Activated naive CD4-positive, alpha-beta T cell treated with anti-CD3 and anti-CD28 coated beads, Interleukin-2, amount 10 ng/mL, durations not matched to agents 7 days and 5 days (primary cell): ENCODE measurements around the gene FAM20A.
"Not testable (repeated sequence)": the region's sequence is repeated elsewhere in the genome, so short reads cannot be mapped to it uniquely, and the experiment has no call there.

ENCODE experiments used
- CTCF ChIA-PET: fragments of 350-600 bp; sonication (Branson Sonifier 250); formaldehyde crosslinking; loops from one replicate; lab custom pipeline; 2021; ENCODE audit warnings: antibody characterized with exemption; lab: Charles Lee
- DNase-seq: peaks from one replicate; pipeline ENCODE4 v3.0.0-alpha.2; 2020
- H3K27ac Mint-ChIP-seq: one replicate; pipeline ENCODE4 v1.8.0; 2021; ENCODE audit warnings: mild to moderate bottlenecking, moderate library complexity, mixed read lengths
- H3K27me3 Mint-ChIP-seq: one replicate; pipeline ENCODE4 v1.8.0; 2021; ENCODE audit warnings: mild to moderate bottlenecking, mixed read lengths
- H3K36me3 Mint-ChIP-seq: one replicate; pipeline ENCODE4 v1.8.0; 2021; ENCODE audit warnings: mixed read lengths
- H3K4me1 Mint-ChIP-seq: one replicate; pipeline ENCODE4 v1.8.0; 2021; ENCODE audit warnings: mixed read lengths
- H3K4me3 Mint-ChIP-seq: one replicate; pipeline ENCODE4 v1.8.0; 2021; ENCODE audit warnings: mild to moderate bottlenecking, moderate library complexity, mixed read lengths
- H3K9me3 Mint-ChIP-seq: one replicate; pipeline ENCODE4 v1.8.0; 2021; ENCODE audit warnings: mixed read lengths

The FAM20A gene

DNA sequence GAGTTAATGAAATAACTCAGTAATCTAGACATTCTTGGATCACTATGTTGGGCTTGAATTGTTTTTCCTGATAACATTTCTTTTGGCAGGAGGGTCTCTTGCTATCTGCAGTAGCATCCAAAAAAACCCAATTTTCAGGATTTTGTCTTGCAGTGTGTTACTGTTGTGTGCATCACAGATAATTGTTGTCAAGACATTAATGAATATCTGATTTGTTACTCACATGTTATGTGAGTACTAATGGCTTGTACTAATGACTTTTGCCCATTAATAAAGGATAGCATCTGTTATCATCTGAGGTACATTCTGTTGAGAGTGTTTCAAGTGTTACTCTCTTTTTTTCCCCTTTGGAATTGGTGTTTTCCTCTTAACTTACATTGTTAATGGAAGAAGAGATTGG is 78.9 kb downstream of the FAM20A start:
- Mint-ChIP-seq H3K4me3 (no peak overlapping the region), H3K9me3 (no peaks in the 10 kb centered on the region), H3K27ac (no peak overlapping the region), H3K27me3 (no peaks in the 10 kb centered on the region), H3K4me1 (peaks cover 11% of the 10 kb centered on the region), H3K36me3 (peaks cover 71% of the 10 kb centered on the region)
- DNase-seq = no peak
- CTCF ChIA-PET = no interaction called here

DNA sequence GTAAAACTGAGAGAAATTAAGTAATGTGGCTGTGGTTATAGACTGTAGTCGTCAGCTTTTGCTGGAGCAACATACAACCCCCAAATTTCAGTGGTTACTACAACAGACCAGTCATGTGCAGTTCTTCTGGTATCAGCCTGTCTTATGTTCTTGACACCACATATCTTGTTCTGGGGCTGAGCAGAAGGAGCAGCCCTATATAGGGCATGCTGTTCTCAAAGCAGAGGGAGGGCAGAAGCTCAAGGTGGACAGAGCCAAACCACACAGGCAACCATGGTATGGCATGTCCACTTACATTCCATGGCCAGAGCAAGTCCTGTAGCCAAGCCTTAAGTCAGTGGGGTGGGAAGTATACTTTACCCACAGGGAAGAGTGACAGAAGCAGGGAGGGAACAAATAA is 81.3 kb downstream of the FAM20A start:
- H3K4me1 Mint-ChIP-seq = peaks cover 24% of the 10 kb centered on the region
- no peak overlapping the region for H3K27ac Mint-ChIP-seq
- peaks cover 68% of the 10 kb centered on the region for H3K36me3 Mint-ChIP-seq
- no peaks in the 10 kb centered on the region for H3K27me3 Mint-ChIP-seq
- CTCF ChIA-PET = interaction anchor here (1.1 kb wide), 1 partner anchor 92 kb away, joined by 3 read pairs; no protein-coding TSS in a partner anchor
- no peaks in the 10 kb centered on the region for H3K9me3 Mint-ChIP-seq
- no peak overlapping the region for H3K4me3 Mint-ChIP-seq
- DNase-seq = no peak

DNA sequence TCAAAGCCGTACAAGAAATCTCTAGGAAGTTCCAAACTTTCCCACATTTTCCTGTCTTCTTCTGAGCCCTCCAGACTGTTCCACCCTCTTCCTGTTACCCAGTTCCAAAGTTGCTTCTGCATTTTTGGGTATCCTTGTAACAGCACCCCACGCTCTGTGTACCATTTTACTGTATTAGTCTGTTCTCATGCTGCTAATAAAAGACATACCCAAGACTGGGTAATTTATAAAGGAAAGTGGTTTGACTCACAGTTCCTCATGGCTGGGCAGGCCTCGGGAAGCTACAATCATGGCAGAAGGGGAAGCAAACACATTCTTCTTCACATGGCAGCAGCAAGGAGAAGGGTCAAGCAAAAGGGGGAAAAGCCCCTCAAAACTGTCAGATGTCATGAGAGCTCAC is 82.1 kb downstream of the FAM20A start:
- CTCF ChIA-PET = interaction anchor here (1.1 kb wide), 1 partner anchor 93 kb away, joined by 3 read pairs; no protein-coding TSS in a partner anchor
- H3K27me3 Mint-ChIP-seq, DNase-seq, H3K9me3 Mint-ChIP-seq, H3K4me3 Mint-ChIP-seq, H3K27ac Mint-ChIP-seq: not testable (repeated sequence)
- Mint-ChIP-seq H3K36me3 (peaks cover 63% of the 10 kb centered on the region), H3K4me1 (peaks cover 32% of the 10 kb centered on the region)

- no peak overlapping the region for H3K4me3 Mint-ChIP-seq
- H3K27me3 Mint-ChIP-seq = no peaks in the 10 kb centered on the region
- peaks cover 40% of the 10 kb centered on the region for H3K4me1 Mint-ChIP-seq
- H3K27ac Mint-ChIP-seq = no peak overlapping the region
- DNase-seq = no peak
- no peaks in the 10 kb centered on the region for H3K9me3 Mint-ChIP-seq
- H3K36me3 Mint-ChIP-seq = peaks cover 62% of the 10 kb centered on the region
- CTCF ChIA-PET = no interaction called here
Measured at GRCh38 chr17:68518063-68518815, 82.9 kb downstream of the FAM20A start.

- CTCF ChIA-PET = not testable (repeated sequence)
- H3K36me3 Mint-ChIP-seq = peaks cover 59% of the 10 kb centered on the region
Measured at GRCh38 chr17:68517605-68518004, 83.6 kb downstream of the FAM20A start.

GRCh38 chr17:68516732-68517131 is 84.4 kb downstream of the FAM20A start:
- Mint-ChIP-seq H3K9me3 (no peaks in the 10 kb centered on the region), H3K27ac (no peak overlapping the region), H3K36me3 (peaks cover 52% of the 10 kb centered on the region), H3K27me3 (no peaks in the 10 kb centered on the region), H3K4me3 (no peak overlapping the region), H3K4me1 (peaks cover 40% of the 10 kb centered on the region)
- CTCF ChIA-PET = no interaction called here
- DNase-seq = no peak

More at GRCh38 chr17:68517605-68518004, 83.6 kb downstream of the FAM20A start:
- DNase-seq, H3K9me3 Mint-ChIP-seq, H3K4me3 Mint-ChIP-seq, H3K27me3 Mint-ChIP-seq, H3K27ac Mint-ChIP-seq: not testable (repeated sequence)
- peaks cover 39% of the 10 kb centered on the region for H3K4me1 Mint-ChIP-seq

GRCh38 chr17:68514831-68515635 is 86.1 kb downstream of the FAM20A start:
- no peak for DNase-seq
- CTCF ChIA-PET = no interaction called here
- no peaks in the 10 kb centered on the region for H3K27me3 Mint-ChIP-seq
- peaks cover 48% of the 10 kb centered on the region for H3K36me3 Mint-ChIP-seq
- H3K27ac Mint-ChIP-seq = no peak overlapping the region
- peak overlapping the region; percentile 89 for H3K4me3 Mint-ChIP-seq
- no peaks in the 10 kb centered on the region for H3K9me3 Mint-ChIP-seq
- H3K4me1 Mint-ChIP-seq = peaks cover 52% of the 10 kb centered on the region

DNA sequence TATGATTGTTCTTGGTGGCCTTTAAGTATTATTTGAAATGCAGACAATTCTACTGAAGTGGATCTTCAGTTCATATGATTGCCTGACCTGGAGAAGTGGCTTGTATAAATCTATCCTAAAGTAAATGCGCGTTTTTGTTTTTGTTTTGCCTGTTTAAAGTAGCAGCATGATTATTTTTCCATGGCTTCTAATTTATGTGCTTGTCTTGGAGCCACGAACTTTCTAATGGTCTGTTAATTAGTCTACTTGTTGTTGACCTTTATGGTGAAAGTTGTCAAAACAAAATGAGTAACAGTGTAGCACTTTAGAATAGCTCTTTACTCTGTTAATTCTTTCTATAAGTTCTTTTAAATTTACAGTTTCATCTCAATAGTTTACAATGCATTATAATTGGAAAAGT is 87.2 kb downstream of the FAM20A start:
- no peak for DNase-seq
- Mint-ChIP-seq H3K36me3 (peaks cover 41% of the 10 kb centered on the region), H3K4me3 (peak overlapping the region; percentile 89), H3K4me1 (peaks cover 53% of the 10 kb centered on the region), H3K27me3 (no peaks in the 10 kb centered on the region), H3K9me3 (no peaks in the 10 kb centered on the region), H3K27ac (no peak overlapping the region)
- CTCF ChIA-PET = interaction anchor here (0.7 kb wide), 1 partner anchor 714 kb away, joined by 3 read pairs; no protein-coding TSS in a partner anchor

DNA sequence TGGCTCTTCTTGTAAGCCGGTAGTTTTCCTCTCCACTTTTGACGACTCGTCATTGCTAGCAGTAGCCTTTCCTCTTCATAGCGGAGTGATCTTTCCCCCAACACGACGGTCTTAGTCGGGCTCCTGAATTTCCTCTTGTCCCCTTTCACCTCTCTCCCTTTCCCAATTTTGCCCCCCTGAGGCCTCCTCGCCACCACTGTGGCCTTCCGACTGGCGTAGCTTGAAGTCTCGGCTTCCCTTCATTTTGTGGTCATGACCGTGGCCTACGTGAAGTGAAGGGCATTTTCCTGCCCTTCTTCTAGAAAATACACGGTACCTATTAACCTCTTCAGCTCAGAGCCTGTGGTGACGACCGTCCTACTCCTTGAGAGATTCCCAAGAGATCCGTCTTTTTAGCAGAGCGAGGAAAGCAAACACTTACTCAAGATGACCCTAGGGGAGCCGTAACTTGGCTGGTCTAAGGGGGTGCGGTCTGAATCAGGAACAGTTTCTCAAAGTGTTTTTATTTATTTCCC is 88.2 kb downstream of the FAM20A start:
- H3K4me1 Mint-ChIP-seq = peaks cover 52% of the 10 kb centered on the region
- no peak for DNase-seq
- CTCF ChIA-PET = no interaction called here
- peak overlapping the region; percentile 91 for H3K27ac Mint-ChIP-seq
- H3K27me3 Mint-ChIP-seq = no peaks in the 10 kb centered on the region
- H3K9me3 Mint-ChIP-seq = no peaks in the 10 kb centered on the region
- H3K4me3 Mint-ChIP-seq = peak overlapping the region; percentile 89
- peaks cover 33% of the 10 kb centered on the region for H3K36me3 Mint-ChIP-seq

DNA sequence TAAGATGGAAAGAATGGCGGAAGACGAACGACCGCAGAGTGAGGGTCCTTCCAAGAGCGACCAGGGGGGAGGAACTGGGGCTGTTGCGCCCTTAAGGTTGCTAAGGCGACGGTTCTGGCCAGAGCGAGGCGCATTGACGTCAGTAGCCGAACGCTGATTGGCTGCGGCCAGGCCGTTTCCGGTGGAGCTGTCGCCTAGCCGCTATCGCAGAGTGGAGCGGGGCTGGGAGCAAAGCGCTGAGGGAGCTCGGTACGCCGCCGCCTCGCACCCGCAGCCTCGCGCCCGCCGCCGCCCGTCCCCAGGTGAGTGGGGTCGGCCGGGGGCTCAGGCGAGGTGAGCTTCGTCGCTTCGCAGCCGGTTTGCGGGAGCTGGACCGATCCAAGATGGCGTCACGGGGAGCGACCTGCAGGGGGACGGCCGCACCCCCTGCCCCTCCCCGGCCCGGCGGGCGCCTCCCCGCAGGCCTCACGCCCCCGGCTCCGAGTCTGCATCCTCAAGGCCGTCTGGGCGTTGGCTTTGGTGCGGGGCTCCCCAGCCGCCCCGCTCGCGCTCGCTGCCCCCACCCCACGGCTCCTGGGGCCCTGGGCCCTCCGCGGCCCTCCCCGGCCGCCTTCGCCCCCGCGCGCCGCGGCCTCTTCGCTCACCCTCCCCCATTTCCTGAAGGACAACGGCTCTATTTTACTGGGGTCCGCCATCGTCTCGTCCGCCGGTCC is 88.8 kb downstream of the FAM20A start, which contains the start of gene PRKAR1A:
PRKAR1A (plus strand) TSS at position 184 of the 713 bp plus-strand sequence. CDS start 2,970 bp downstream, outside the sequence.
- Mint-ChIP-seq H3K4me3 (peak within 1 kb of the TSS; percentile 89), H3K9me3 (no peaks in the 10 kb centered on the region), H3K27ac (peak within 1 kb of the TSS; percentile 91), H3K27me3 (no peaks in the 10 kb centered on the region), H3K36me3 (peaks cover 27% of the 10 kb centered on the region), H3K4me1 (peaks cover 58% of the 10 kb centered on the region)
- peak; percentile 96 for DNase-seq
- CTCF ChIA-PET = no interaction called here

- peaks cover 61% of the 10 kb centered on the region for H3K4me1 Mint-ChIP-seq
- H3K4me3 Mint-ChIP-seq = peak overlapping the region; percentile 88
- H3K27ac Mint-ChIP-seq = peak overlapping the region; percentile 90
- no peaks in the 10 kb centered on the region for H3K27me3 Mint-ChIP-seq
- peaks cover 22% of the 10 kb centered on the region for H3K36me3 Mint-ChIP-seq
- CTCF ChIA-PET = no interaction called here
- H3K9me3 Mint-ChIP-seq = no peaks in the 10 kb centered on the region
- DNase-seq = peak; percentile 80
Measured at GRCh38 chr17:68511671-68512246, 89.4 kb downstream of the FAM20A start.

DNA sequence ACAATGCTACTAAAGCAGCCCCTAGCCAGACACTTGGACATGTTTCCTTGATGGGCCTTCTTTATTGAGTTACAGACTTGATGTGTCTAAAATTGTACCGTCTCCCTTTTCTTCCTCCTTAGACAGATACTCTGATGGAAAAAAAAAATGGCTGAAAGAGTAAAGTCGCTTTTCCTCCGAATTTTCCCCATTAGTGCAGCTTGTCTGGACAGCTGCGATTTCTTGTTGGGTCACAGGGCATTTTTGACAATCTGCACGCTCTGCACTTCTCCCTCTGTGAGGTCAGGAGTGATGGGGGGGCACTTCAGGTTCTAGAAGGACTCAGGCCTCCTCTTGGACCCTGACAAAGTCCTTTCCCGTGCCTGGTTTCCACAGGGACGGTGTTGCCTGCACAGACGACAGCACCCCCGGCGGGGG is 89.9 kb downstream of the FAM20A start:
- H3K36me3 Mint-ChIP-seq = peaks cover 19% of the 10 kb centered on the region
- CTCF ChIA-PET = interaction anchor here (0.7 kb wide), 1 partner anchor 8 kb away, joined by 3 read pairs; no protein-coding TSS in a partner anchor
- no peaks in the 10 kb centered on the region for H3K9me3 Mint-ChIP-seq
- H3K27me3 Mint-ChIP-seq = no peaks in the 10 kb centered on the region
- H3K4me1 Mint-ChIP-seq = peaks cover 60% of the 10 kb centered on the region
- peak overlapping the region; percentile 75 for H3K4me3 Mint-ChIP-seq
- peak overlapping the region; percentile 50 for H3K27ac Mint-ChIP-seq
- no peak for DNase-seq
